MM.1S (cell line): ENCODE results near the gene SLC9A2.

Experiments used
- DNase-seq: peaks from one replicate; pipeline ENCODE4 v3.0.0-alpha.2; 2015
- H2AFZ ChIP-seq: fragments of 300-600 bp; sonication (generic); 2 replicates; pipeline ENCODE4 v1.6.0; 2016; ENCODE audit warnings: antibody characterized with exemption, low read length
- H3F3A ChIP-seq: fragments of 300-600 bp; sonication (generic); 2 replicates; pipeline ENCODE4 v1.6.1; 2016; ENCODE audit warnings: mild to moderate bottlenecking, antibody characterized with exemption, low read length, moderate library complexity, mixed read lengths; ENCODE audit not compliant: insufficient read depth
- H3K27ac ChIP-seq: fragments of 300-600 bp; sonication (generic); 2 replicates; pipeline ENCODE4 v1.5.1; 2016; ENCODE audit warnings: mild to moderate bottlenecking, low read length
- H3K27me3 ChIP-seq: fragments of 300-600 bp; sonication (generic); replicated peaks from 2 replicates; pipeline ENCODE4 v1.6.0; 2016; ENCODE audit warnings: low read length; ENCODE audit not compliant: insufficient read depth
- H3K36me3 ChIP-seq: fragments of 300-600 bp; sonication (generic); replicated peaks from 2 replicates; pipeline ENCODE4 v1.6.1; 2016; ENCODE audit warnings: mild to moderate bottlenecking, low read length, mixed read lengths; ENCODE audit not compliant: insufficient read depth
- H3K4me1 ChIP-seq: fragments of 300-600 bp; sonication (generic); 2 replicates; pipeline ENCODE4 v1.6.1; 2016; ENCODE audit warnings: low read length, mixed read lengths
- H3K4me2 ChIP-seq: fragments of 300-600 bp; sonication (generic); 2 replicates; pipeline ENCODE4 v1.6.0; 2016; ENCODE audit warnings: low read depth, low read length
- H3K4me3 ChIP-seq: fragments of 300-600 bp; sonication (generic); 2 replicates; pipeline ENCODE4 v1.5.1; 2016; ENCODE audit warnings: low read length, mixed read lengths
- H3K79me2 ChIP-seq: fragments of 300-600 bp; sonication (generic); 2 replicates; pipeline ENCODE4 v1.6.1; 2016; ENCODE audit warnings: mixed run types, low read length, mixed read lengths
- H3K9ac ChIP-seq: fragments of 300-600 bp; sonication (generic); 2 replicates; pipeline ENCODE4 v1.6.1; 2016; ENCODE audit warnings: low read length, mixed read lengths
- H3K9me2 ChIP-seq: fragments of 300-600 bp; sonication (generic); replicated peaks from 2 replicates; pipeline ENCODE4 v1.6.1; 2016; ENCODE audit warnings: mild to moderate bottlenecking, low read length, mixed read lengths; ENCODE audit not compliant: insufficient read depth
- H3K9me3 ChIP-seq: fragments of 300-600 bp; sonication (generic); replicated peaks from 2 replicates; pipeline ENCODE4 v1.6.1; 2016; ENCODE audit warnings: mild to moderate bottlenecking, low read length, mixed read lengths; ENCODE audit not compliant: insufficient read depth
- H4K20me1 ChIP-seq: fragments of 300-600 bp; sonication (generic); 2 replicates; pipeline ENCODE4 v1.6.1; 2016; ENCODE audit warnings: mild to moderate bottlenecking, low read length, moderate library complexity, mixed read lengths; ENCODE audit not compliant: insufficient read depth
- EZH2 ChIP-seq: fragments of 300-600 bp; sonication (generic); optimal IDR thresholded peaks from 2 replicates; pipeline ENCODE3; 2017; ENCODE audit warnings: low read depth, mild to moderate bottlenecking, antibody characterized with exemption, low read length, mixed read lengths
- EZH2phosphoT487 ChIP-seq: fragments of 300-600 bp; sonication (generic); IDR thresholded peaks from 2 replicates; pipeline ENCODE4 v1.6.1; 2018; ENCODE audit warnings: antibody characterized with exemption, low read length
- TF ChIP-seq, protein P1 (sequence below): fragments of 300-600 bp; sonication (generic); IDR thresholded peaks from 2 replicates; pipeline ENCODE4 v1.5.1; 2016; ENCODE audit warnings: antibody characterized with exemption, low read length, mixed read lengths

Gene SLC9A2

GRCh38 chr2:102690012-102690411 is 70.7 kb downstream of the SLC9A2 start:
- no peak overlapping the region for H3K4me2 ChIP-seq
- H3K79me2 ChIP-seq, result no peaks in the 10 kb centered on the region
- H3F3A ChIP-seq, result no peaks in the 10 kb centered on the region
- no peaks in the 10 kb centered on the region for H3K9me2 ChIP-seq
- H3K9me3 ChIP-seq, result no peaks in the 10 kb centered on the region
- no peak overlapping the region for H3K27ac ChIP-seq
- H3K4me1 ChIP-seq, result no peaks in the 10 kb centered on the region
- H3K36me3 ChIP-seq, result no peaks in the 10 kb centered on the region
- DNase-seq, result no peak
- H2AFZ ChIP-seq, result no peak overlapping the region
- no peak overlapping the region for H3K9ac ChIP-seq
- TF ChIP-seq, protein P1, sequence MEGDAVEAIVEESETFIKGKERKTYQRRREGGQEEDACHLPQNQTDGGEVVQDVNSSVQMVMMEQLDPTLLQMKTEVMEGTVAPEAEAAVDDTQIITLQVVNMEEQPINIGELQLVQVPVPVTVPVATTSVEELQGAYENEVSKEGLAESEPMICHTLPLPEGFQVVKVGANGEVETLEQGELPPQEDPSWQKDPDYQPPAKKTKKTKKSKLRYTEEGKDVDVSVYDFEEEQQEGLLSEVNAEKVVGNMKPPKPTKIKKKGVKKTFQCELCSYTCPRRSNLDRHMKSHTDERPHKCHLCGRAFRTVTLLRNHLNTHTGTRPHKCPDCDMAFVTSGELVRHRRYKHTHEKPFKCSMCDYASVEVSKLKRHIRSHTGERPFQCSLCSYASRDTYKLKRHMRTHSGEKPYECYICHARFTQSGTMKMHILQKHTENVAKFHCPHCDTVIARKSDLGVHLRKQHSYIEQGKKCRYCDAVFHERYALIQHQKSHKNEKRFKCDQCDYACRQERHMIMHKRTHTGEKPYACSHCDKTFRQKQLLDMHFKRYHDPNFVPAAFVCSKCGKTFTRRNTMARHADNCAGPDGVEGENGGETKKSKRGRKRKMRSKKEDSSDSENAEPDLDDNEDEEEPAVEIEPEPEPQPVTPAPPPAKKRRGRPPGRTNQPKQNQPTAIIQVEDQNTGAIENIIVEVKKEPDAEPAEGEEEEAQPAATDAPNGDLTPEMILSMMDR, result no peak
- TF ChIP-seq EZH2 (no peak), EZH2phosphoT487 (no peak)
- no peak overlapping the region for H3K4me3 ChIP-seq
- H4K20me1 ChIP-seq, result no peaks in the 10 kb centered on the region
- H3K27me3 ChIP-seq, result no peaks in the 10 kb centered on the region

- Histone ChIP-seq H3K4me2 (no peak overlapping the region), H3K36me3 (no peaks in the 10 kb centered on the region), H3K79me2 (no peaks in the 10 kb centered on the region), H3K9ac (no peak overlapping the region), H3K9me2 (no peaks in the 10 kb centered on the region), H3F3A (no peaks in the 10 kb centered on the region), H3K9me3 (no peaks in the 10 kb centered on the region), H3K4me3 (no peak overlapping the region), H2AFZ (no peak overlapping the region), H3K27me3 (no peaks in the 10 kb centered on the region), H4K20me1 (no peaks in the 10 kb centered on the region), H3K27ac (no peak overlapping the region), H3K4me1 (no peaks in the 10 kb centered on the region)
- no peak for TF ChIP-seq EZH2
- DNase-seq, result no peak
Observed at GRCh38 chr2:102696463-102696862, 77.1 kb downstream of the SLC9A2 start.

- Histone ChIP-seq H3K9me3 (no peaks in the 10 kb centered on the region), H3K27ac (no peak overlapping the region), H2AFZ (no peak overlapping the region), H3K9me2 (no peaks in the 10 kb centered on the region), H3K9ac (no peak overlapping the region), H3K4me3 (no peak overlapping the region), H3K4me2 (no peak overlapping the region), H3K36me3 (no peaks in the 10 kb centered on the region), H3K27me3 (no peaks in the 10 kb centered on the region), H3F3A (no peaks in the 10 kb centered on the region), H4K20me1 (no peaks in the 10 kb centered on the region), H3K79me2 (no peaks in the 10 kb centered on the region), H3K4me1 (no peaks in the 10 kb centered on the region)
- no peak for TF ChIP-seq EZH2
- DNase-seq, result no peak
Observed at GRCh38 chr2:102698369-102699111, 79.2 kb downstream of the SLC9A2 start.

- TF ChIP-seq, protein P1, result no peak
- no peak for TF ChIP-seq EZH2
- no peak for TF ChIP-seq EZH2phosphoT487
- Histone ChIP-seq H4K20me1 (no peaks in the 10 kb centered on the region), H3K27me3 (no peaks in the 10 kb centered on the region), H3K4me2 (no peak overlapping the region), H3K9me2 (no peaks in the 10 kb centered on the region), H2AFZ (no peak overlapping the region), H3K9me3 (no peaks in the 10 kb centered on the region), H3K9ac (no peak overlapping the region), H3F3A (no peaks in the 10 kb centered on the region), H3K4me3 (no peak overlapping the region), H3K36me3 (no peaks in the 10 kb centered on the region), H3K27ac (no peak overlapping the region), H3K79me2 (no peaks in the 10 kb centered on the region), H3K4me1 (no peaks in the 10 kb centered on the region)
- no peak for DNase-seq
Observed at GRCh38 chr2:102703305-102703704, 84.0 kb downstream of the SLC9A2 start.
